ENCODE data around the gene HYAL1.

The HYAL1 gene

DNA sequence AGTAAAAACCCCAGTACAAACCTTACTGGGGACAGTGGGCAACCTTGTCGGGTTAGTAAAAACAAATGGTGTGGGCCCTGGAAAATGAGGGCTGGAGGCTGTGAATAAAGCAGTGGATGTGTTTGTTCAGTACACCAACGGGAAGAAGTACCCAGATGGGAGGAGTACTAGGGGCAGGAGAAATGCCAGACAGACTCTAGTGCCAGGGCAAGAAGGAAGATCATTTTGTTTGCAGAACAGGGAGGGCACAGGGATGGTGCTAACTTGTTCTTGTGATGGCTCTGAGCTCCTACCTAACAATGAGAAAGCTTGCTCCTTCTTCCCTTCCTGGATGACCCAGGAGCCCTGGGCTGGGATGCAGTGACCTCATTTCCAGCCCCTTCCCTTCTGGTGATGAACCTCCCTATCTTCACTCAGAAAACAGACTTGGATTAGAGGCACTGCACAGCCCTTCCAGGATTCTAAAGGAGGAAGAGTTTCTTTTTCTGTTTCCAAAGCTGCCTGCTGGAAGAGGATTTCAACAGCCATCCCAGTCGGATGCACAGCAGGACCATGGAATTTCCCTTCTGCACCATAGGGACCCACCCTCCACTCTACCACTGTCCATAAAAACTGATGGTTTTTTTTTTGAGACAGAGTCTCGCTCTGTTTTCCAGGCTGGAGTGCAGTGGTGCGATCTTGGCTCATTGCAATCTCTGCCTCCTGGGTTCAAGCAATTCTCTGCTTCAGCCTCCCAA is 31.1 kb upstream of the HYAL1 start:
- DNase-seq = no peak

DNA sequence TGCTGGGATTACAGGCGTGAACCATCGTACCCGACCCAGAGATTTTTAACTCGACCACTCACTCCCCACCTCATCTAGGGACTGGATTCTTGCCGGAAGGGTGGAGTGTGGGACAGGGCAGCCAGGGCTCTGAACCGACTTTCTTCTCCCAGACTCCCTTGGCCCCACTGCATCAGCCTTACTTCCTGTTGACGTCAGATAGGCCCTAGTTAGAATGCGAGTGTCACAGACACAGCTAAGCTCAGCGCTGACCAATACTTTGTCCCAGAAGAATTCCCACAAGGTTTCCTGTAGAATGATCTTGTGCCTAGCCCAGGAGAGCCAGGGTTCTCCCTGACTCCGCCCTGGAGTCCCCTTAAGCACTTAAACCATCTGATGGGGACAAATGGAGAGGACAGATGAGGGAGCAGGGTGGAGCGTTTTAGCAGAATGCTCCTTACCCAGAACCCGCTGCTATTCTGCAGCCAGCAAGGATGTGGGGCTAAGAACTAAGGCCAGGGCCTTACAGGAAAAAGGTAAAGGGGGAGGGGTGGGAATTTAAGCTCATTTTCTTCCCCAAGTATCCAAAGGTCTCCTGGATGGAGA is 30.5 kb upstream of the HYAL1 start:
- DNase-seq = no peak

DNA sequence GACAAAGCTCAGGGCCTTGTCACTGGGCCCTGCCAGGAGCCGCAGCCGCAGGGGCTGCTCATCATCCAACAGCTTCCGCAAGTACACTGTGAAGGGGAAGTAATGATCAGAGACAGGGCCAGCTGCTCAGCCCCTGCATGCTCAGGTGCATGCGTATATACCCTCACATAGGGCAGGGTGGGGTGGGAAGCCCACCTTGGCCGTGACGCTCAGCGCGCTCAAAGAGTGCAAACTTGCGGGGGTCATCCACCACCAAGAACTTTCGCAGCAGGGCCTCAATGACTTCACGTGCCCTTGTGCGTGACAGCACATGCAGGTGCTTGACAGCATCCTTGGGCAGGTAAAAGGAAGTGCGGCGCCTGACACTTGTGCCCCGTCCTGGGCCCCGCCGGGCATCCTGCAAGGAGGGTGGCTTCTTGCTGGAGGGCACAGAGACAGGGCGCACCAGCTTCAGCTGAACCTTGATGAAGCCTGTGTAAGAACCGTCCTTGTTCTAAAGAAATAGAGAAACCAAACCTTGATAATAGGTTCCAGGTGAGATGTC is 28.1 kb upstream of the HYAL1 start:
- no peak for DNase-seq

DNA sequence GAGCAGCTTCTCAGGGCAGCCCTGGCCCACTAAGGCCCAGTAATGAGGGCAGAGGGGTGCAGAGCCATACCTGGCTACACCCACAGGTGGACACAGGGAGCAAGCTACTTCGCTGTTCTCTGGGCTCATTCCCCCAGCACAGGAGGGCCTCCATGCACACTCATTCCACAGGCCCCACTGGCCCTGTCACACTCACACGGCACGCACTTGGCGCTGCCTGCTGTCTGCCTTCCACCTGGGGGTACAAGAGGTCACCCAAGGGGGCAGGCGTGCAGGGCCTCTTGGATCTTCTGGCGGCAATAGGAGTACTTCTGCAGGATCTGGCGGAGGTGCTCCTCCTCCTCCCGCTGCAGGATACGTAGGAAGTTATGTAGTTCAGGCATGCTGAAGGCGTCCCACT is 27.0 kb upstream of the HYAL1 start:
- DNase-seq = no peak

DNA sequence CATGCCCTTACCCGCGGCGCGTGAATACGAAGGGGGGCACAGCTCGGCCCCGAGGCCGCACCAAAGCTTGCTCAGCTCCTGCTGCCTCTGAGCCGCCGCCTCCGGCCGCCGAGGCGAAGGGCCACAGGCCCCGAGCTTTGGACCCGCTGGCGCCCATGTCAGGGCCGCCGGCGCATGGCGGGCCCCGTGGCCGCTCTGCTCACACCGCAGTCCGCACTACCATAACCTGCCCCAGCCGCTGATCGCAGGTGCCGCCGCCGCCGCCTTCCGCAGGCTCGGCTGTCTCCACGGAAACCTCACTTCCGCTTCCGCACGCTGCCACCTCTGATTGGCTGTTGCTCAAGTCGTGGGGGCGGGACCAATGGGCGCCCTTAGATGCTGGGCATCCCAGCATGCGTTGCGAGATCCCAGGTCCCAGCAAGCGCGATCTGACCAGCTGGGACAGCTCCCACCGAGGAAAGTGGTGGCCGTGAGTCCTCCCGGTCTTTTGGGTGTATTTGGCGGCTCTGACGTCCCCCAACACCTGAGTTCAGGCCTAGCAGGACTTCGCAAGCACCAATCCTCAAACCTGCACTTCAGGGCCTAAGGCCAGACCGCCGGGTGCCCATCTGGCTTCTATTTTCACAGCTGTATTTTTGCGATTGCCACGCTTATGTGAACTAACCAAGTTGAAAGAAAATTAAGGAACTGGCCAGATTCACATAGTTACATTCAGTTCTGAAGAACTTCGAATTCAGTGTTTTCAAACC is 24.7 kb upstream of the HYAL1 start, which contains the start of gene TUSC2:
Gene TUSC2 (minus strand): TSS at position 281 of the 749 bp plus-strand sequence. CDS start 124 bp downstream, at position 157.
- DNase-seq = peak; percentile 74 to 89

DNA sequence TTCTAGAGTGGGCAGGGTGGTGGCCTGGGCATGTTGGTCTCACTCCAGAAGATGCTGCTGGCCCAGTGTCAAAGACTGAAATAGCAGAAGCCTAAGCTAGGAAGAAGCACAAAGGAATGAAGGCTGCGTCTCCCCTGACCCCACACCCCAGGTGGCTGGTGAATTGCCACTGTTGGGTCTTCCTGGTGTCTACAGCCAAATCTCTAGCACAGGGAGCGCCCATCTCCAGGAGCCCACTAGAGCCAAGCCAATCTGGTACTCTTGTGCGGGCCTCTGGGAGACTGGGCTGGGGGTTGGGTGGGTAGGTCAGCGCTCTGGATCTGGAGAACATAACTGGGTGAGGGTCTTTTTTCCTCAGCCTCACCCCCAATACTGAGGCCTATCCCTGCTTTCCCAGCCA is 23.8 kb upstream of the HYAL1 start:
- no peak for DNase-seq

DNA sequence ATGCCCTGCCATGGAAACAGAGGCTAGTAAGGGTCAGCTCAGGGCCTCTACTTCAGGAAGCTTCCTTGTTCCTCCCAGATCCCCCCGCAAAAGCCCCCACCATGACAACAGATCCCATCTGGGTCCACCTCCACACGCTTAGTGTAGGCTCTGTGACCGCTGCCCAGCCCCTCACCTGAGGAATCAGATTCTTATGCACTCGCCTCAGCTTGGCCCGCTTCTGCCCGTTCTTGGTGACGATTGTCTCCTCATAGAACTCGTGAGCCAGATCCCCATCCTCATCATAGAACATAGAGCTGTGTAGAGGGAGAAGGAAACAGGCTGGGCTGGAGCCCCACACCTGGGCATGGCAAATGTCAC is 22.8 kb upstream of the HYAL1 start:
- no peak for DNase-seq

DNA sequence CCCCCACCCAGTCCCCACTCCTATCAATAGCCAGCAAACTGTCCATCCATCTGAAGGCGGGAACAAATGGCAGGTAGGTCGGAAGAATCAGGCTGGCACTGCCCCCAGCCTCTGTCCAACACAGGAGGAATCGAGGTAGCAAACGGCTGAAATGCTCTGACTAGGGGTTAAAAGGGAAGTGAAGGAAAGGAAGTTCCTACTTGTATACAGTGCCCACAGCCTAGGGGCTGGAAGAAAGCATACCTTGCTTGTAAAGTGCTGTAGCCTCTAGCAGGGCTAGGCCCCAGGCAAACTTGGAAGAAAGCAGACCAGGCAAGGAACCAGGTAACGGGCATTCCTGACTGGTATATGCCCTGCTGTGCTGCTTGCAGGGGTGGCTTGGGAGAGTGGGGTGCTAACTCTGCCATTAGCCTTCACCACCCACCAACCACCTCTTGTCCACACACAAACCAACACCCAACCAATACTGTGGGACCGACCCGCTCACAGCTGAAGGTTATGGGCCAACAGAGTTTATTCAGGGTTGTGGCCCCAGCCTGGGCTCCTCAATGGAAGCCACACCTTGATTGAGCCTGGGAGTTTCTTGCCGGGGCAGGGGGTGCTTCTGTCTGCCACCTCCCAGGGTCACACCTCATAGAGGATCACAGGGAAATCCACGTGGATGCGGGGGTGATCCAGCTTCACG is 22.3 kb upstream of the HYAL1 start:
- DNase-seq = no peak

DNA sequence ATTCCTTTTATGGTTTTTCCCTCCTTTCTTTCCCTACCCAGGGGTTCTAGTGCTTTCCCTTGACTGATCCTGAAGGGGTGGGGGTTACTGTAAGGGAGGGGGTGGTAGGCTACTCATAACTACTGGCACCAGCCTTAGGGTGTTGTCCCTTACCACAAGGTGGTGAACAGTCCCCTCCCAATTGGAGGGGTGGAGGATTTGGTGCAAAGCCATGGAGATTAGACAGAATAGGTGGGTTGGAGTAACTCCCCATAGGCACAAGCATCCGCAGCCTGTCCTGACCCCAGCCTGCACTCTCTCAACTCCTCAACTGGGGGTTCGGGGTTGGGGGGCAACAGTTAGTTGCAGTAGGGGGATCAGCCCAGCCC is 21.7 kb upstream of the HYAL1 start:
- DNase-seq = no peak

DNA sequence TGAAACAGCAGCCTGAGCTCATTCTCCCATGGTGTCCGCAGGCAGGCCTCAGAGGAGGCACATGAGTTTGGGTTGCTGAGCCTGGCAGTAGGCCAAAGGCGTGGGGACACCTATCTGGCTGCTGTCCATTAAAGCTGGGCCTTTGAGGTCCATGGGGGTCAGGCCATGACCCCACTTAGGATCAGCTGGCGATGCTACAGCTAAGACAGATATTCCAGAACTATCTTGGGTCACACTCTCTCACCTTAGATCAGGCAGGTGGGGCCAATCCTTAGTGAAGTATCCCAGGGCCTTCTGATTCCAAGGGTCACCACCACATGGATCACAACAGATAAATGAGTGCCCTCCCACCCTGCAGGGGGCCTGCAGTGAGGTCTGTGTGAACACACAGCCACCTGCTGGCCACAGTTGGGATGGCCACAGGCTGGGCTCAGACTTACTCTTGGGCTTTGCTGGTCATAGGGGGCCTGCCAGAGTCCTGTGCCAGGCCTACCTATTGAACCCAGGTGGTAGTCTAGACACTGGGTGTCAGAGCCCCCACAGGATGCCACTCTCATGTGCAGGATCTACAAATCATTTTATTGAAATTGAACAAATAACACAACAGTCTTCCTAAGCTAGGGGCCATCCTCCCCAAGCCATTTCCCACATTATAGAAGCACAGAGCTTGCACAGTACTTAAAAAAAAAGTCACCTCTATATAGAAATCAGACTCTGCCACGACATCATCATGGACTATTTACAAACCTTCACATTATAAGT is 21.2 kb upstream of the HYAL1 start:
- peak; percentile 13 to 63 for DNase-seq

DNA sequence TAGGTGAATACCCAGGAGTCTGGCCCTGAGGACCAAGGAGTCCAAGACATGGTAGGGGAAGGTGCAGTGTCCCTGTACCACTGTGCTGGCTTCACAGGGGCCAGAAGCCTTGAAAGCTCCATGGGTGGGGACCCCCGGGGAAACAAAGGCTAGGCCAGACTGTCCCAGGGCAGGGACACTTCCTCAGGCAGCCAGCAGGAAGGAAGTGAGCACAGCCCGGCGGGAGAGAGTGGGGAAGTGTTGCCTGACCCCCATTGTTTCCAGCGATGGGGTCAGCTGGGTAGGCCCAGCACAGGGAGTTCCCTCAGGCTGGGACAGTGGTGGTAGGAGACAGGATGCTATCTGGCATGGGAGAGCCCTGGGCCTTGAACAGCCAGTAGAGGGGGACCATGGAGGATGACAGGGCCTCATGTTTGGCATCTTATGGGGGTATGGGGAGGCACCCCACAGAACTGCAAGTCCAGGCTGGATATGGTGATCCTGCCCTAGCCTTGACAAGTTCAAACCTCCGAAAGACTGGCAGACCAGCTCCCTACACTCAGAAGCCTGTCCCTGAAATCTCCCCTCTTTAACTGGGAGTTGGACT is 20.3 kb upstream of the HYAL1 start:
- no peak for DNase-seq

DNA sequence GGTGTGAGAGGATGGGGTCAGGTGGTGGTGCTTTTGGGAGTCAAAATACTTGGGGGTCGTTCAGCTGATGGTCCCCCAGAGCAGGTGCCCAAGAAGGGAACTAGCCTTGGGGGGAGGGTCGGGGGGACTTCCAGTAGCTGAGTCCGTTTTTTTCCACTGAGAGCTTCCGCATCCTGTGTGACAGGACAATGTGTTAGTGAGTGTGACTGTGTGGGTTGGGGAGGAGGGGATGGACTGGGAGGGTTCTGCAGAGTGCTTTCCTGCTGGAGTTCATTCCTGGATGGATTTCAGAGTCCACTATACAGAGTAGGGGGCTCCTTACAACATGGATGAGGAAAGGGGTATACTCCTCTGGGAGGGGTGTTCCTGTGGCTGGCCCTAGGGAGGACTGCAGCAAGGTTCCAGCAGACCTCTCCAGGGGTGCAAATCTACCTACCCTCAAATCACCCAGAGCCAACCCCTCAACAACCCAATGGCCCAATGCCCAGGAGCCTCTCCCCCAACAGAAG is 19.8 kb upstream of the HYAL1 start:
- DNase-seq = no peak

DNA sequence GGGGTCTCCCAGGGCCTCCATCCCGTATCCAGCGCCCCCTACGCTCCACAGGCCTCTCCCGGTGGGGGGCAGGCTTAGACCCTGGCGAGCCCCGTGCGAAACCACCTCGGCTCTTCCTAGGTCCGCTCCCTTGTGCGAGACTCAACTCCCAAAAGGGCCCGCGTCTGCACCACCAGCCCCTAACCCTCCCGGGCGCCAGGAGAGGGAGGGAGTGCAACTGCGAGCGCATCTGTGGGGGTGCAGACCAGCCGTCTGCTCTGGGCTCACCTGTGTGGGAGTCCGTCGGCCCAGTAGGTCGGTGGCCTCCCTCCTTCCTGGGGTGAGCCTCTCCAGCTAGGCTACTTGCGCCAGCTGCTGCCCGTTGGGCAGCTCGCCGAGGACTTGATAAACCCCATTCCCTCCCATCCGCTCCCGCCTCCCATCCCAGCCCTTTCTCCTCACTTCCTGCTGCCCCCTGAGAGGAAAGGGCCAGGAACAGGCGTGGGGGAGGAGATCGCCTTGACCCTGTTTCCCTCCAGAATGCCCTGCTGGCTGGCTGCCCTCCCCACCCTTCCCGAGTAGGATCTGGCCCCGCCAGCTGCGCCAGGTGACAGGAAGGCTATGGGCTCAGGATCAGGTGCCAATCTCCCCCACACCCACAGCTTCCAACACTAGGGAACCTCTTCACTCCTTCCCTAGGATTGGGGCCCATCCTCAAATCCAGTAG is 19.2 kb upstream of the HYAL1 start, which contains the start of gene HYAL2:
Gene HYAL2 (minus strand): TSS at position 360 of the 706 bp plus-strand sequence. CDS start 2,256 bp downstream, outside the sequence.
- DNase-seq = no peak

DNA sequence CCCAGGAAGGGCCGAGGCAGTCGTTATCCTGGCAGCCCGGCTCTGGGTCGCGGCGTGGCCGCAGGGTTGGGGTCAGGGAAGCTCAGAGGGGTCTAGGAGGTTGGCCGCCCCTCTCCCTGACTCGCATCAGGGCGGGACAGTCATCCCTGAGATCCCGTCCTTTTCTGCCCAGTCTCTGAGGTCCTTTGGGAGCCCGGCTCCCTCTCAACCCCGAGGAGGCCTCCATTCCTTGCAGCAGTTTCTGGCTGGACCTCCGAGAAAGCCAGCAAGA is 18.7 kb upstream of the HYAL1 start:
- DNase-seq = no peak

DNA sequence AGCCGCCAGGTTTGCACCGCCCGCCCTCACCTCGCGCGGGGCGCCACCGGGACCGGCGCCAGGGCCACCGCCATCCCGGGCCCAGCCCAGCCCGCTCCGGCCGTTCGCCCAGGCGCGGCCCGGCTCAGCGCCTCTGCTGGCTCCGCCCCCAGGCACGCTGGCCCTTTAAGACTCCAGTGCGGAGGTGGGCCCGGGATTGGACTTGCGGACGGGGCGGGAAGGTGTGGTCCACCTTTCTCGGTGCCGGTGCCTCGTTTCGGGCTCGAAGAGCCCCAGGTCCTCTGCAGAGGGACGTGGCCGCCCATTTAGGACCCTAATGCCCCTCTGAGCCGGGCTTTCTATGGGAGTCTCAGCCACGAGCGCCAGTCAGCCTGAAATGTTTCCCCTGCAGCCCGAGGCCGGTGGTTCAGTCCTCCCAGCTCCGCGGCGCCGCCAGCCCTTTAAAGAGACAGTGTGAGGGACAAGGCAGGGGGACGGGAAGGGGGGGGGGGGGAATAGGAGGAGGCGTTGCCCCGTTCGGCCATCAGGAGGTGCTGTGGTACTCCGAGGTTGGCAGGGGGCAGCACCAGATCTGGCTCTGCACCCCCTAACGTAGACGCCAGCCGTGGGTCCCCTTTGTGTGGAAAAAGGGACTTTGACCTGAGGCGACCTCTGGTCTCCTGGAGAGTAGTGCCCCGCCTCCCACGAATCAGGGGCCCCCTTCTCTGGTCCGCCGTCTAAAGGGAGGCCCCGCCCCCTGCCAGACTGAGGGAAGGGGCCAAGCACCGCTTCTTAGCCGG is 18.2 kb upstream of the HYAL1 start:
- peak; percentile 22 to 81 for DNase-seq

DNA sequence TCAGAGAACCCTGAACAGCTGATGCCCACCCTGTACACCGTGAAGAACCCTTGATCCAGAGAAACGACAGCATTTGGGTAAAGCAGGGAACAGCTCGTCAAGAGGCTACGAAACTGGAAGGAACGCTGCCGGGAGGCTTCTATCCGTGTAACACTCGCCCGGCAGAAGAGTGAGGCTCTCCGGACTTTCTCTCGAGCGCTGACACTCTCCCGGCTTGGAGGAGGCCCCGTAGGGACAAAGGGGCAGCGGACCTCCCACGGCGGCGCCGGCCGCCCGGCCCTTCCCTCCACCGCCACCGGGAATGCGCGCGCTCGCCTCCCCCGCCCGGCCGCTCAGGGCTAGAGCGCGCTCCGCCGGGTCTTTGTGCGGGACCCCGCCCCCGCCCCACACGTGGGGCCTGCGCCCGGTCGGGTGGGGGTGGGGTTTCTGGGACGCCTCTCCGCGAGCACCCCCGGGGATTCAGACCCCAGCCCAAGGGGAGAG is 17.5 kb upstream of the HYAL1 start:
- DNase-seq = peak in 1 of 2 experiments; percentile 43

DNA sequence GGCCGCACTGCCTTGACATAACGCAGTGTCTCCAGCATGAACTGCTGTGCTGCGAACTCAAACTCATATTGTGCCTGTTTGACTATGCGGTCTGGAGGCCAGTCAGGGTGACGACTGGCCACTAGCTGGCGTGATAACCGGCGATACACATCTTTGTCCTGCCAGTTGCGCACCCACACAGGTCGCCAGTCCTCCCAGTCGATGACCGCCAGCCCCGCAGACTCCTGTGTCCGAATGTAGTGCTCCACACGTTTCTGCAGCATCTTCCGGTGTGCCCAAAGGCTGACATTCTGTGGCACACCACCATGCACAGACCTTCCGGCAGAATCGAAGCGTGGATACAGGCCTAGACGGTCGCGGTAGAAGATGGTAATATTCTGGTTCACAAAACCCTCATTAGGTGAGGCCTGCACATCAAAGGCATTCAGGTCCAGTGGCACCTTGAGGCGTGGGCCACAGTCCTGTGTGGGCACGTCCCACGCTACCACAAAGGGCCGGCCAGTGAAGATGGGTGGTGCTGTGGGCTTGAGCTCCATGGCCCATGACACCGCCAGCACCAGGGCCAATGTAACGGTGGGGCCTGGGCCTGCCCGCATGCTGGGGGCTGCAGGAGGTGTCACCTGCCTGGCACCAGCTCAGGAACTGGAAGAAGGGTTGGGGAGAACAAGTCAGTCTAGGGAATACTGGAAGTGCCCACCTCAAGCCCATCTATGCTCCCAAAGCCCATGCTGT is 16.7 kb upstream of the HYAL1 start:
- DNase-seq = no peak

DNA sequence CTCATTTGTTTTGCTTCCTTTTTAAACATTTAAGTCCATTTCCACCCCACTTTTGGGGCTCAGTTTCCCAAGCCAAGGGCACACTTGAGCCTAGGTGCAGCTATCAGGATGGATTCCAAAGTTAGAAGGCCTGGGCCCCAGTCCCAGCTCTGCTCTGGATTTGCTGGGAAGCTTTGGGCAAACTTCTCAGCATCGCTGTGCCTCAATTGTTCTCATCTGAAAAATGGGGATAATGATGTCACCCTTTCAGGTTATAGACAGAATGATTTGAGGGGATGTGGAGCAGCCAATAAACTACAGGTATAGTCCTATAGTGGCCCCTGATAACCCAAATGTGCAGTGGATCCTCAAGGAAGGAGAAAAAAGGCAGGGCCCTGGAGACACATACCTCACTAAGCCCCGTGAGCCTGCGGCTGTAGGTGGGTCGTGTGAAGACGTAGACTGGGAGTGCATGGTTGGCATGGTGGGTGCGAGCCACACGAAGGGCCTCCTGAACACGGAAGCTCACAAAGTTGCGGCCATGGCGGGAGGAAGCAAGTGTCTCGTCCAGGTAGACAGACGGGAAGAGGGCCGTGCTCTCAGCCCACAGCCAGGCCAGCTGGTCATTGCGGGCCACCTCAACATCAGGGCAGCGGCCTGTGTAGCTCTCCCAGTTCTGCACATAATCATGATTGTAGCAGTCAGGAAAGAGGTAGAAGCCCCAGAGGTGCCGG is 16.0 kb upstream of the HYAL1 start:
- no peak for DNase-seq

DNA sequence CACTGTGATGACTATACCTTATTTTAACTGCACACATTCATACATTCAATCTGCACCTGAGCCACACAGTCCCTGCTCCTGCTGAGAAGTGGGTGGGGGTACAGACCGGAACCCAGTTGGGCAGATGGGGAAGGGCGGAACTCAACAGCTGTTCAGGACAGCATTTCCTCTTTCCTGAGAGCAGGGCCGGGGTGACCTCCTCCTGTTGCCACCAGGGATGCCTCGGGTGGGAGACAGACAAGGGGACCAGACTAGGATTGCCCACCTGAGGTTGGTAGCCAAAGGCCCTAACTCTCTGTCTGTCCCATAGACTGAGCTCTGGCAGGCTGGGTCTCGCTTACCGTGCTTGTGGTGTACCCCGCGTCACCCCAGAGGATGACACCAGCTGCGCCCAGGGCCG is 15.2 kb upstream of the HYAL1 start:
- DNase-seq = no peak

All from SW 1271 (cell line).